Activated T-cell treated with anti-CD3 and anti-CD28 coated beads, Interleukin-2, amount 50 U/mL, for 4 hours (primary cell): ENCODE data around the gene PINK1. TPM values are rescaled to one million over a fixed set of nuclear protein-coding genes. Genes with fewer than 3 reads are reported as not detected.

Experiments used
- ATAC-seq, 2 donors: fragments of 200-7000 bp; cut with Tn5 transposase; one replicate each; pipeline ENCODE4 v1.10.0; 2021
- DNase-seq: peaks from one replicate; pipeline ENCODE4 v3.0.0-alpha.2; 2020
- H3K27me3 Mint-ChIP-seq: one replicate; pipeline ENCODE4 v1.8.0; 2021; ENCODE audit warnings: low read depth, mixed read lengths
- H3K36me3 Mint-ChIP-seq: one replicate; pipeline ENCODE4 v1.8.0; 2022; ENCODE audit warnings: mixed read lengths; ENCODE audit not compliant: insufficient read depth
- H3K4me1 Mint-ChIP-seq: one replicate; pipeline ENCODE4 v1.8.0; 2021; ENCODE audit warnings: low read depth, mixed read lengths
- H3K4me3 Mint-ChIP-seq: one replicate; pipeline ENCODE4 v1.8.0; 2021; ENCODE audit warnings: mild to moderate bottlenecking, moderate library complexity, mixed read lengths
- H3K9me3 Mint-ChIP-seq: one replicate; pipeline ENCODE4 v1.8.0; 2021; ENCODE audit warnings: mixed read lengths
- total RNA-seq, 3 donors: library from RNA; stranded (reverse); gene quantifications; one replicate each; pipeline ENCODE4 v1.2.1, GENCODE V29; 2021

The PINK1 gene
- total RNA-seq, 3 donors from 2014 or later, result 1.6 to 2.7 (median 2.2) TPM

DNA sequence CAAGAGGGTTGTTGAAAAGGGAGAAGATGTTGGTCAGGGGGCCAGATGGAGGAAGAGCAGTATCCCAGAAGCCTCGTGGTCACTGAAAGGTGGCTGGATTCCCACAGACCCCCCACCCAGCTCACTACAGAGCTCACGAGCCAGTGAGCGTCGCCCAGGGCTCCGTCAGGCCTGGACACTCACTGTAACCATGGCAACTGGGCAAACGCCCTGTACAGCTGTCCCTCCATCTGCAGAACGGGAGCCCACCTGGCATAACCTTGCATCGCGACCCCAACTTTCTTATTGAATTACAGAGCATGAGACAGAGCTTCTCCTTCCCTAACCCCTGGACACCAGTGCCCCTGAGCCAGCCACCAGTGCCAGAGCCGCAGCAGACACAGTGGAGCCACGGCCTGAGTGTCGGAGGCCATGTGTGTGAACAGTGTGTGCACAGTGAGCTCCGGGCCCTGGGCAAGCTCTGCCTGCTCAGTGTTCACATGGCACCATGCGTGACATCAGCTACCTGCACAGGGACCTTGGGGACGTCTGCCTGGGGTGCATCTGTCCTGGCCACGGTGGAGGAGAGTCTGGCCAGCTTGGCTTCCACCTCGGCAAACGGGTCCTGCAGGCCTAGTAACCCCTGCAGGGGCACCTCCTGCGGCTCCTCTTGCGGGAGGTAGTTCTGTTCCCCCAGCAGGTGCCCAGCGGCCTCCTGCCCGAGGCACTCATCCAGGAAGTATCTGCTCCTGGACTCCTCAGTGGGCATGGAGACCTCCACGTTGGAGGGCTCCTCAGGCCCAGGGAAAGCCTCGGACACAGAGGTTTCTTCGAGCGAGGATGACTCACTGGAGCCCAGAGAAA, 53.8 kb downstream of the PINK1 start:
- DNase-seq (no peak), ATAC-seq (no peak)
- Mint-ChIP-seq H3K36me3 (no peaks in the 10 kb centered on the region), H3K9me3 (no peaks in the 10 kb centered on the region), H3K4me3 (no peak overlapping the region), H3K4me1 (no peaks in the 10 kb centered on the region), H3K27me3 (peaks cover 6% of the 10 kb centered on the region)

DNA sequence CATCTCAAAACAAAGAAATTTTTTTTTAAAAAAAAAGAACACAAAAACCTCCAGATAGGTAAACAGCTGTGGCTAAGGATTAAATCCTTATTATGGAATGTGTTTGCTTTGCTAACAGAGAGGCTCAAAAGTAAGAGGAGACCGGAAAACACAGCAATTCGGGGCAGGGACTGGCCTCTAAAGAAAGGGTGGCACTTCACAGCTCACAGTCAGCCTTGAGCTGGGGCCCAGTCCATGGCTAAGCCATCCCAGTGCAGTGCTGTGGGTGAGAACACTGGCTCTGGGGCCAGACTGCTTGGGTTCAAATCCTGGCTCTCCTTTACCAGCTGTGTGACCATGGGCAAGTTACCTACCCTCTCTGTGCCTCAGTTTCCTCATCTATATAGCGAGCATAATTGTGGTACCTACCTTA, 56.4 kb downstream of the PINK1 start:
- Mint-ChIP-seq H3K9me3 (no peaks in the 10 kb centered on the region), H3K4me3 (no peak overlapping the region), H3K4me1 (no peaks in the 10 kb centered on the region), H3K27me3 (peaks cover 6% of the 10 kb centered on the region), H3K36me3 (no peaks in the 10 kb centered on the region)
- DNase-seq, result no peak
- no peak for ATAC-seq

DNA sequence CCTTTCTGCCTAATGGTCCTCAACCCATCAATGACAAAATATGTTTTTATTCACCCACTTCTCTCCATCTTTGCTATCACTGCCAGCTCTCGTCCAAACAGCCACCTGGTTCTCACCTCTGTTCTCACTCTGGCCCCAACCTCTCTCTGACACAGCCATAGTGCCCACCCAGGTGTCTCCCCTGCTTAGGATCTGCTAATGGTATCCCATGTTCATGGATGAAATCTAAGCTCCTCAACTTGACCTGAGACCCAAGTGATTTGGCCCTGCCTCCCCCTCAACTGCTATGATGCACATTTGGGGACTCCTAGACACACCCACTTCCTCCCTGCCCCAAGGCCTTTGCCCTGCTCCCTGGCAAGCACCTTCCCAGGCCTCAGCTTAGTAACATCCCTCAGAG, 58.6 kb downstream of the PINK1 start:
- H3K36me3 Mint-ChIP-seq, result no peaks in the 10 kb centered on the region
- H3K27me3 Mint-ChIP-seq, result peaks cover 2% of the 10 kb centered on the region

DNA sequence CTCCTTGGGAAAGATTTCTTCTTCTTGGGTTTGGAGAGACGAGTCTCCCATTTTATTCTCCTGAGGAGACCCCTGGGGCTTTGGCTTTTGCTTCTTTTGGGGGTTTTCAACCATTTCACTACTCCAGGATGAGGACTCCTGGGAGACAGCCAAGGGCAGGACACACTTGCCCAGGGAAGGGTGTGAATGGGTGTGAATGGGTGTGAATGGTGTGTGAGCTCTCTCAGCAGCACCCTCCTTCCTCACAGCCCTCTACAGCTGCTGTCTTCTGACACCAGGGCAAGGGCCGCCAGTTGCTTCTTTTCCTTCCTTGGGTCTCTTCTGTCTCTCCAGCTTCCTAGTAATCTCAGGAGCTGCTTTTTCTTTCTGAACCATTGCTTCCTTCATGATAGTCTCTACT, 60.4 kb downstream of the PINK1 start:
- no peaks in the 10 kb centered on the region for H3K27me3 Mint-ChIP-seq
- H3K4me3 Mint-ChIP-seq, result no peak overlapping the region
- peaks cover 6% of the 10 kb centered on the region for H3K4me1 Mint-ChIP-seq
- H3K36me3 Mint-ChIP-seq, result no peaks in the 10 kb centered on the region
- no peaks in the 10 kb centered on the region for H3K9me3 Mint-ChIP-seq
- no peak for DNase-seq
- ATAC-seq, result no peak

More for the DNA sequence above, 58.6 kb downstream of the PINK1 start:
- peaks cover 6% of the 10 kb centered on the region for H3K4me1 Mint-ChIP-seq
- H3K9me3 Mint-ChIP-seq, result no peaks in the 10 kb centered on the region
- DNase-seq, result no peak
- no peak overlapping the region for H3K4me3 Mint-ChIP-seq
- no peak for ATAC-seq

DNA sequence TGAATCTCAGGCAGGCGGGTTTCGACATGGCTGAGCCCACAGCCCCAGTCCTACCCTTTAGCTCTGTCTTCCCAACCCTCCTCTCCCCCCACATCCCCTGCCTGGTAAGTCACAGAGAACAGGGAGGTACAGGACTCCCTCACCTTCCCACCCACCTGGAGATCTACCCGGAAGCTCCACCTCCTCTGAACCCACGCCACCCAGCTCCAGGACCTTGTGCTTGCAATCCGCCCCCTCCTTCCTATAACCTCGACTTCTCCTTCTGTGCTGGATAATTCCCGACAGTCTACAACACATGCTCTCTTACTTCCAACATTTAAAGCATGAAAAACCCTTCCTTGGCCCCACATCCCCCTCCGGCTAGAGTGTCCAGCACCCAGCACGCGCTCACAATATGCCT, 62.3 kb downstream of the PINK1 start:
- Mint-ChIP-seq H3K36me3 (no peaks in the 10 kb centered on the region), H3K27me3 (no peaks in the 10 kb centered on the region), H3K9me3 (no peaks in the 10 kb centered on the region), H3K4me1 (peaks cover 6% of the 10 kb centered on the region), H3K4me3 (no peak overlapping the region)
- DNase-seq (no peak), ATAC-seq (no peak)

DNA sequence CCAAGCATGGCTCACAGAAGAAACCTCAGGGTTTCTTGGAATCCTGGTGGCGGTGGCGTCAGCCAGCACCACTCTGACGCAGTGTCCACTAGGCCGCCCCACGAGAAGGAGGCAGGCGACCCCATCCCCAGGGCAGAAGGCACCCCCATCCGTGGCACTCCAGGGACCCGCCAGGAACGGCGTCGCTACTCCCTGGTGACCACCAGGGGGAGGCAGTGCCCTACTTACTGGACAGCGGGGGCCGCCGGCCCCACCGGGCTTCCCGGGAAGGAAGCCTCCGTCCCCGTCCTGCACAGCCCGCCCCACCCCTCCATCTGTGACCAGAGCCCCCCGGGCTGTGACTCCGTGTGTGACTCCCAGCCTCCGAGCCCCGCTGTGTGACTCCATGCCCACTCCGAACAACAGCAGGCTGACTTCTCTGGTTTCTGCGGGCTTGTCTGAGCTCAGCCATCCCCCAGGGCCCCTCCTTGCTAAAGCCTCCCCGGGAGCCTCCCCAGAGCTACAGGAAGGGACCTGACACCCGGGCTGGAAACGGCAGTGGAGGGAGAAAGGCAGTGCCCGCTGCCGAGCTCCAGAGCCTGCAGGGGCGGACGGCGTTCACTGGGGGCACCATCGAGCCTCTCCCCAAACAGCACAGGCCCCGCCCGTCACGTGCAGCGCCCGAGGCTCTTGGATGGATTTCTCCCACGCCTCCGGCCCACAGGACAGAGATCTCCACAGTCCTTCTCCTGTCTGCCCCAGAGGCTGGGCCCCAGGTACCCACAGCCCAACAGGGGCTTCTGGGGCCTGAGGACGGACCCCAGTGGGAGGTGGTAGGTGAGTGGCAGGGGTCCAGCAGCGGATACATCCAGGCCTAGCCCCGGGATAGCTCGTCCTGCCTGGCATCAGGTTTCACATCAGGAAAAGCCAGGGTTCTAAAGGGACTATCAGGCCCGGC, 63.4 kb downstream of the PINK1 start:
- peak overlapping the region; percentile 86 for H3K4me3 Mint-ChIP-seq
- H3K27me3 Mint-ChIP-seq, result no peaks in the 10 kb centered on the region
- ATAC-seq, result peak; percentile 97 to 98
- H3K36me3 Mint-ChIP-seq, result no peaks in the 10 kb centered on the region
- H3K9me3 Mint-ChIP-seq, result no peaks in the 10 kb centered on the region
- DNase-seq, result peak; percentile 73
- peaks cover 6% of the 10 kb centered on the region for H3K4me1 Mint-ChIP-seq

DNA sequence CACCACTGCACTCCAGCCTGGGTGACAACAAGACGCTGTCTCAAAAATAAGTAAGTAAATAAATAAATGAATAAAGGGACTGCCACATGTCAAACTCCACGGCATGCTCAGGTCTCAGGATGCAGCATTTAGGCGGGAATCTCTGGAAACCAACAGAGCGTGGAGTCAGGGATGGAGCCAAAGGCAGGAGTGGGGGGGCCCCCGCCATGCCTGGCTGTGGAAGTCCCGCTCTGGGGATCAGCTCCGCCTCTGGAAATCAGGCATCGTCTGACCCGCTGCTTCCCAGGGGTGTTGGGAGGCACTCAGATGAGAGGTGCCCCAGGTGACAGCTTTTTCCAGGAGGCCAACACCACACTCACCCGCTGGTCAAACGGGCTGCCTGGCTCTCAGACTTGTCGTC, 64.3 kb downstream of the PINK1 start:
- H3K36me3 Mint-ChIP-seq, result no peaks in the 10 kb centered on the region
- DNase-seq (no peak), ATAC-seq (no peak)
- peaks cover 6% of the 10 kb centered on the region for H3K4me1 Mint-ChIP-seq
- no peaks in the 10 kb centered on the region for H3K9me3 Mint-ChIP-seq
- H3K27me3 Mint-ChIP-seq, result no peaks in the 10 kb centered on the region
- H3K4me3 Mint-ChIP-seq, result no peak overlapping the region

DNA sequence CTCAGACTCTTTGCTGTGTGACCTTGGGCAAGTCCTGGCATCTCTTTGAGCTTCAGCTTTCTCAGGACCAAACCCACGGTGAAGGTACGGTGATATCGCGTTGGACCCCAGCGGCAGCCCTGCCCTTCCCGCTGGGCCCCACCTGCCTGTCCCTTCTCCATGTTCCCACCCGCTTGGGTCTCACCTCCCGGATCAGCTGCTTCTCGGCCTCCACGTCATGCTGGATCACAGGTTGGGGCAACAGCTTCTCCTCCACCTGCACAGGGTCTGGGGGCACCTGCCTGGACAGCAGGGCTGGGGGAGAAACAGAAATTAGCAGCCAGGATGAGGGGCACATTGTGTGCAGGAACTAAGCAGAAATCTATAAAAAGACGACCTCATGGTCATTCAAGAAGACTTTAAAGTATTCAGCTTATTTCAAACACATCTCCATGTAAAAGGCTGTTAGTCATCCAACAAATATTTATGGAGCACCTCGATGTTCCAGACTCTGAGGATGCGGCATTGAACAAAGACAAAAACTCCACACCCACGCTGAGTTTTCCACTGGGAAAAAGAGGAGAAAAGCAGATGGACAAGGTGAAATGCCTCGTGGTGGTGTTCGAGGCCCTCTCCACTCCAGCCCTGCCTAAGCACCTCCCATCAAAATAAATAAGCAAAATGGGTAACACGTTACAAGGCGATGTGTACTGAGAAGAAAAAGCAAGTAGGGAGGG, 65.1 kb downstream of the PINK1 start:
- Mint-ChIP-seq H3K4me1 (peaks cover 6% of the 10 kb centered on the region), H3K27me3 (no peaks in the 10 kb centered on the region), H3K4me3 (no peak overlapping the region), H3K36me3 (no peaks in the 10 kb centered on the region), H3K9me3 (no peaks in the 10 kb centered on the region)
- DNase-seq (no peak), ATAC-seq (no peak)

DNA sequence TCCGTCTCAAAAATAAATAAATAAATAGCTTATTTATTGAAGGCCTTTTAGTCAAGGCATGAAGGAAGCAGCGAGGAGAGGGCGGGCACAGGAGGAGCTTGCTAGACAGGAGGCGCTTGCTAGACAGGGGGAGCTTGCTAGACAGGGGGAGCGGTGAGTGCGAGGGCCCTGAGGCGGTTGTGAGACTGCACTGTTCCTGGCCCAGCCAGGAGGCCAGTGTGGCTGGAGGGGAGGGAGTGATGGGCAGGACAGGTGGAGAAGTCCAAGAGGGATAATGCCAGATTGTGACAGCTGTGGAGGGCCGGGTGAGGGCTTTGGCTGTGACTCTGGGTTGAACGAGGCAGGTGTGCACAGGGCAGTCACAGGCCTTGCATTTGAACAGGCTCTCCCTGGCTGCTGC, 66.3 kb downstream of the PINK1 start:
- no peak overlapping the region for H3K4me3 Mint-ChIP-seq
- peaks cover 6% of the 10 kb centered on the region for H3K4me1 Mint-ChIP-seq

DNA sequence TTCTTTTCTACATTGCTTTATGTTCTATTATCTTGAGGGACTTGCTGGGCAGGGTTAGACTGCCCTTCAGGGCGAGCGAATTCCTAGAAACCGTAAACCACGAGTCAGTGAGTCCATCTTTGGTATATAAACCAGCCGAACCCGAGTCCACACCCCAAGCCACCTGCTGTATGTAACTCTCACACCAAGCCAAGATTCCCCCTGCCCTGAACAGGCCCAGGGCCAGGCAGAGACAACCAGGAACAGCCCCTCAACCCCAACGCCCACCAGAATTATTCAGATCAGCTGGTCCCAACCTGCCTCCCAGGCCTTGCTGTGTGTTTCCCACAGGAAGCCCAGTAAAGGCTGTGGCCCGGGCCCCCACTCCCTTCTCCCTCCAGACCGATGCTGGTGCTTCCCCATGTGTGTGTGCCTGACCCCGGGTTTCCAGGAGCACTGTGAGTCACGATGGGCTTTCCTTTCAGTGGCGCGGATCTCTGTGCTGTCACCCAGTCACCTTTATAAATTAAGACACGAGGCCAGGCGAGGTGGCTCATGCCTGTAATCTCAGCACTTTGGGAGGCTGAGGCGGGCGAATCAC, 67.5 kb downstream of the PINK1 start:
- Mint-ChIP-seq H3K4me3 (no peak overlapping the region), H3K36me3 (no peaks in the 10 kb centered on the region), H3K4me1 (peaks cover 6% of the 10 kb centered on the region), H3K9me3 (no peaks in the 10 kb centered on the region), H3K27me3 (no peaks in the 10 kb centered on the region)
- DNase-seq (no peak), ATAC-seq (no peak)

More for the DNA sequence above, 66.3 kb downstream of the PINK1 start:
- Mint-ChIP-seq H3K27me3 (no peaks in the 10 kb centered on the region), H3K9me3 (no peaks in the 10 kb centered on the region), H3K36me3 (no peaks in the 10 kb centered on the region)
- DNase-seq (no peak), ATAC-seq (no peak)

Other genes starting within 250 kb of the PINK1 start
- 1 to 10 TPM; 1.3 to 1.6 (median 1.5) TPM for gene CAMK2N1, start 147.2 kb upstream of the PINK1 start, total RNA-seq
- 10 to 100 TPM; 21.6 to 25.0 (median 24.2) TPM for gene MUL1, start 125.3 kb upstream of the PINK1 start, total RNA-seq
- gene FAM43B, start 80.9 kb upstream of the PINK1 start, total RNA-seq, result under 1 TPM in 1 of 3 donors, not detected in 2; 0.08 TPM
- not detected for gene CDA, start 44.4 kb upstream of the PINK1 start, total RNA-seq
- gene DDOST, start 27.9 kb downstream of the PINK1 start, total RNA-seq, result 100 to 1,000 TPM; 242 to 285 (median 270) TPM
- not detected for gene KIF17, start 84.5 kb downstream of the PINK1 start, total RNA-seq
- gene SH2D5, start 99.2 kb downstream of the PINK1 start, total RNA-seq, result 1 to 10 TPM; 1.0 to 2.1 (median 1.1) TPM
- gene HP1BP3, start 153.8 kb downstream of the PINK1 start, total RNA-seq, result 100 to 1,000 TPM; 102 to 116 (median 107) TPM